Endothelial cell of umbilical vein (primary cell): ENCODE results near the gene AKT1. TPM values are rescaled to one million over a fixed set of nuclear protein-coding genes. Genes with fewer than 3 reads are reported as not detected.

Source experiments
- BruUV-seq: library from RNA; stranded (reverse); fragments of 400-500 nt; replicated peaks from 2 replicates; lab custom pipeline; 2021; lab: Mats Ljungman, UMichigan
- CTCF ChIA-PET: fragments of 300-600, 350-600 bp; sonication (Branson Sonifier 250); formaldehyde crosslinking; loops from one replicate; lab custom pipeline; 2021; ENCODE audit warnings: antibody characterized with exemption, inconsistent platforms; lab: Charles Lee
- POLR2A ChIA-PET: fragments of 300-600, 350-600 bp; sonication (Branson Sonifier 250); formaldehyde crosslinking; loops from one replicate; lab custom pipeline; 2021; ENCODE audit warnings: antibody characterized with exemption, inconsistent platforms; lab: Charles Lee
- DNase-seq: peaks from one replicate; pipeline ENCODE4 v3.0.0-alpha.2; 2011; ENCODE audit warnings: low read depth, low spot score
- FAIRE-seq: peaks from 2 replicates; lab custom pipeline; 2011; peaks lifted over from hg19 to GRCh38; lab: Jason Lieb, UNC
- H2AFZ ChIP-seq: 2 replicates; pipeline ENCODE4 v1.6.0; 2012; ENCODE audit warnings: low read depth, low read length, control low read depth, inconsistent platforms
- H3K27ac ChIP-seq: 2 replicates; pipeline ENCODE4 v1.5.1; 2011; ENCODE audit warnings: low read depth, mild to moderate bottlenecking, control low read depth, low read length, moderate library complexity; ENCODE audit not compliant: insufficient read depth
- H3K27me3 ChIP-seq, 2 experiments: 2 replicates each; pipeline versions ENCODE4 v1.6.0 to v1.6.1; 2011; ENCODE audit warnings: low read length in 2 of 2, mixed read lengths in 1 of 2; ENCODE audit not compliant: control insufficient read depth in 2 of 2, insufficient read depth in 2 of 2
- H3K36me3 ChIP-seq, 2 experiments: 2 replicates in 1 of 2; 3 replicates in 1 of 2; pipeline ENCODE4 v1.5.1; 2011; ENCODE audit warnings: low read length in 2 of 2, mild to moderate bottlenecking in 1 of 2, moderate library complexity in 1 of 2; ENCODE audit not compliant: control insufficient read depth in 2 of 2, insufficient read depth in 2 of 2; ENCODE audit errors: extremely low read depth in 1 of 2
- H3K4me1 ChIP-seq: 3 replicates; pipeline ENCODE4 v1.5.1; 2011; ENCODE audit warnings: mild to moderate bottlenecking, low read length; ENCODE audit not compliant: control insufficient read depth, insufficient read depth; ENCODE audit errors: extremely low read depth
- H3K4me2 ChIP-seq: 2 replicates; pipeline ENCODE4 v1.6.1; 2011; ENCODE audit warnings: low read length, control low read depth, mixed read lengths; ENCODE audit not compliant: insufficient read depth
- H3K4me3 ChIP-seq, 3 experiments: fragments of 200-600 bp in 1 of 3; sonication (generic), shearing (Covaris generic) in 1 of 3; replicated peaks in 1 of 3; 2 replicates each; pipeline ENCODE4 v1.5.1; 2011 to 2016; ENCODE audit warnings: control low read depth in 3 of 3, low read length in 3 of 3, mild to moderate bottlenecking in 2 of 3, inconsistent platforms in 1 of 3, low read depth in 1 of 3, moderate library complexity in 1 of 3; ENCODE audit not compliant: insufficient read depth in 1 of 3
- H3K79me2 ChIP-seq: 2 replicates; pipeline ENCODE4 v1.6.0; 2012; ENCODE audit warnings: low read length, inconsistent platforms; ENCODE audit not compliant: control insufficient read depth, insufficient read depth
- H3K9ac ChIP-seq: replicated peaks from 2 replicates; pipeline ENCODE3; 2011; ENCODE audit warnings: low read length, control low read depth; ENCODE audit not compliant: insufficient read depth; ENCODE audit errors: extremely low read depth
- H3K9me1 ChIP-seq: replicated peaks from 3 replicates; pipeline ENCODE4 v1.6.0; 2011; ENCODE audit warnings: mild to moderate bottlenecking, low read length; ENCODE audit not compliant: control insufficient read depth, insufficient read depth; ENCODE audit errors: extremely low read depth
- H3K9me3 ChIP-seq: replicated peaks from 2 replicates; pipeline ENCODE4 v1.5.1; 2012; ENCODE audit warnings: low read length, inconsistent platforms; ENCODE audit not compliant: control insufficient read depth, insufficient read depth
- H4K20me1 ChIP-seq: replicated peaks from 2 replicates; pipeline ENCODE3; 2011; ENCODE audit warnings: mild to moderate bottlenecking, low read length; ENCODE audit not compliant: control insufficient read depth, insufficient read depth; ENCODE audit errors: extremely low read depth
- EZH2 ChIP-seq: IDR thresholded peaks from 2 replicates; pipeline ENCODE4 v1.6.1; 2012; ENCODE audit warnings: borderline replicate concordance, low read depth, mild to moderate bottlenecking, moderate library complexity, low read length, inconsistent platforms; ENCODE audit not compliant: severe bottlenecking
- FOS ChIP-seq: IDR thresholded peaks from 2 replicates; pipeline ENCODE4 v1.6.1; 2011; ENCODE audit warnings: mild to moderate bottlenecking, low read length, moderate library complexity, borderline replicate concordance; ENCODE audit not compliant: insufficient read depth
- GATA2 ChIP-seq: IDR thresholded peaks from 2 replicates; pipeline ENCODE4 v1.7.0; 2011; ENCODE audit warnings: low read depth, mild to moderate bottlenecking, moderate library complexity, mixed read lengths, low read length; ENCODE audit not compliant: insufficient read length, insufficient read depth
- JUN ChIP-seq: IDR thresholded peaks from 2 replicates; pipeline ENCODE4 v1.6.1; 2011; ENCODE audit warnings: borderline replicate concordance, low read depth; ENCODE audit not compliant: insufficient read length, insufficient read depth
- MYC ChIP-seq: IDR thresholded peaks from one replicate; pipeline ENCODE4 v1.6.1; 2011; ENCODE audit warnings: mild to moderate bottlenecking, low read depth, low read length
- POLR2A ChIP-seq: IDR thresholded peaks from 2 replicates; pipeline ENCODE4 v1.6.1; 2012; ENCODE audit warnings: low read depth, mild to moderate bottlenecking, control low read depth, low read length
- POLR2AphosphoS5 ChIP-seq: IDR thresholded peaks from 2 replicates; pipeline ENCODE4 v1.6.1; 2012; ENCODE audit warnings: low read depth, mild to moderate bottlenecking, control low read depth, low read length, moderate library complexity; ENCODE audit not compliant: insufficient read depth
- dilution Hi-C: fragments of 300-500 bp; cut with MboI; formaldehyde crosslinking; loops from one replicate; pipeline ENCODE4 v1.15.0; 2019; ENCODE audit warnings: low sequenced_read_pairs; ENCODE audit not compliant: extremely low pct_ligation_motif_present
- intact Hi-C: fragments of 100-400 bp; cut with micrococcal nuclease; formaldehyde crosslinking; loops from one replicate; pipeline ENCODE4 v1.10.0; 2022
- polyA plus RNA-seq, 4 experiments: library from polyadenylated mRNA; depleted of rRNA in 3 of 4; stranded (reverse) in 3 of 4; unstranded in 1 of 4; fragments of >200 nt; gene quantifications; 2 replicates each; pipeline versions ENCODE4 v1.2.1 to v1.2.3, GENCODE V29; 2011 to 2012; ENCODE audit warnings: missing spikeins in 1 of 4
- total RNA-seq: library from RNA; stranded (reverse); gene quantifications from 2 replicates; pipeline ENCODE4 v1.2.3, GENCODE V29; 2021
- TF ChIP-seq, protein P1 (sequence below), 2 donors: IDR thresholded peaks; 1 replicate in 1 of 2; 2 replicates in 1 of 2; pipeline ENCODE4 v1.5.1; 2011; ENCODE audit warnings: low read length in 2 of 2, mild to moderate bottlenecking in 2 of 2, moderate library complexity in 2 of 2, control low read depth in 1 of 2, inconsistent platforms in 1 of 2, low read depth in 1 of 2; ENCODE audit not compliant: insufficient read depth in 1 of 2; ENCODE audit errors: extremely low read depth in 1 of 2
- TF ChIP-seq, protein P2 (sequence below): IDR thresholded peaks from 2 replicates; pipeline ENCODE4 v1.6.1; 2011; ENCODE audit not compliant: insufficient read depth, insufficient read length

AKT1 gene
- total and polyA plus RNA-seq, 2 donors (not counting 3 experiments of a cell fraction or from before 2014, with no cell fraction given), result 177 to 191 TPM

DNA sequence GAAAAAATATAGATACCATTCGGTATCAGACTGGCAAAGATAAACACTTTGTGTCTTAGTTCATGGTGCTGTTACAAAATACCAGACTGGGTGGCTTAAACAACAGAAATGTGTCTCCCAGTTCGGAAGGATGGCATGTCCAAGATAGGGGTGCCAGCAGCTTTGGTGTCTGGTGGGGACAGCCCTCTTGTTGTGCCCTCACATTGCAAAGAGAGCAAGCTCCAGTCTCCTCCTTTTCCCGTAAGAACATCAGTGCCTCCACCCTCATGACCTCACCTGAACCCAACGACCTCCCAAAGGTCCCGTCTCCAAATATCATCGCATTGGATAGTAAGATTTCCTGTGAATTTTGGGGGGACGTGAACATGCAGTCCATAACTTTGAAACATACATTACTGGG lies 17.7 kb upstream of the AKT1 start:
- TF ChIP-seq, protein P1, sequence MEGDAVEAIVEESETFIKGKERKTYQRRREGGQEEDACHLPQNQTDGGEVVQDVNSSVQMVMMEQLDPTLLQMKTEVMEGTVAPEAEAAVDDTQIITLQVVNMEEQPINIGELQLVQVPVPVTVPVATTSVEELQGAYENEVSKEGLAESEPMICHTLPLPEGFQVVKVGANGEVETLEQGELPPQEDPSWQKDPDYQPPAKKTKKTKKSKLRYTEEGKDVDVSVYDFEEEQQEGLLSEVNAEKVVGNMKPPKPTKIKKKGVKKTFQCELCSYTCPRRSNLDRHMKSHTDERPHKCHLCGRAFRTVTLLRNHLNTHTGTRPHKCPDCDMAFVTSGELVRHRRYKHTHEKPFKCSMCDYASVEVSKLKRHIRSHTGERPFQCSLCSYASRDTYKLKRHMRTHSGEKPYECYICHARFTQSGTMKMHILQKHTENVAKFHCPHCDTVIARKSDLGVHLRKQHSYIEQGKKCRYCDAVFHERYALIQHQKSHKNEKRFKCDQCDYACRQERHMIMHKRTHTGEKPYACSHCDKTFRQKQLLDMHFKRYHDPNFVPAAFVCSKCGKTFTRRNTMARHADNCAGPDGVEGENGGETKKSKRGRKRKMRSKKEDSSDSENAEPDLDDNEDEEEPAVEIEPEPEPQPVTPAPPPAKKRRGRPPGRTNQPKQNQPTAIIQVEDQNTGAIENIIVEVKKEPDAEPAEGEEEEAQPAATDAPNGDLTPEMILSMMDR (IDR thresholded peaks at IDR 0.05; ENCODE audit: extremely low read depth in 1 of 2, insufficient read depth in 1 of 2, low read depth in 1 of 2, low read length in 2 of 2), result no peak
- no peak for TF ChIP-seq GATA2
- no peak for TF ChIP-seq FOS
- no peak for TF ChIP-seq JUN
- TF ChIP-seq, protein P2, sequence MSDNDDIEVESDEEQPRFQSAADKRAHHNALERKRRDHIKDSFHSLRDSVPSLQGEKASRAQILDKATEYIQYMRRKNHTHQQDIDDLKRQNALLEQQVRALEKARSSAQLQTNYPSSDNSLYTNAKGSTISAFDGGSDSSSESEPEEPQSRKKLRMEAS, result no peak
- TF ChIP-seq POLR2A, result no peak
- no peak for TF ChIP-seq EZH2
- no peak for TF ChIP-seq MYC
- no peak for TF ChIP-seq POLR2AphosphoS5
- BruUV-seq, result no TSS peak
- FAIRE-seq (no peak), DNase-seq (no peak)
- Histone ChIP-seq H3K79me2 (no peaks in the 10 kb centered on the region), H3K27me3 (no peaks in the 10 kb centered on the region), H3K27ac (no peak overlapping the region), H3K9me3 (no peaks in the 10 kb centered on the region), H3K4me3 (no peak overlapping the region), H4K20me1 (no peaks in the 10 kb centered on the region), H3K9me1 (no peaks in the 10 kb centered on the region), H3K9ac (no peak overlapping the region), H3K36me3 (no peaks in the 10 kb centered on the region), H3K4me2 (no peak overlapping the region), H2AFZ (no peak overlapping the region), H3K4me1 (peaks cover 15% of the 10 kb centered on the region)
- POLR2A ChIA-PET, result no interaction called here
- CTCF ChIA-PET, result no interaction called here
- intact Hi-C loops, result no loop called here
- dilution Hi-C loops, result no loop called here
